Nephron (organoid): ENCODE data around the gene VEGFD.

Source experiments
- H3K27ac Mint-ChIP-seq, 3 experiments: 2 replicates each; pipeline ENCODE4 v1.8.0; 2020; ENCODE audit warnings: mixed read lengths in 3 of 3, mild to moderate bottlenecking in 2 of 3, moderate library complexity in 1 of 3
- H3K27me3 Mint-ChIP-seq: 2 replicates; pipeline ENCODE4 v1.8.0; 2021; ENCODE audit warnings: low read depth, mild to moderate bottlenecking, moderate library complexity, mixed read lengths
- H3K36me3 Mint-ChIP-seq: 2 replicates; pipeline ENCODE4 v1.8.0; 2020; ENCODE audit warnings: low read depth, mixed read lengths
- H3K4me1 Mint-ChIP-seq: 2 replicates; pipeline ENCODE4 v1.8.0; 2020; ENCODE audit warnings: mixed read lengths
- H3K4me3 Mint-ChIP-seq, 3 experiments: 2 replicates each; pipeline ENCODE4 v1.8.0; 2020; ENCODE audit warnings: mild to moderate bottlenecking in 3 of 3, mixed read lengths in 3 of 3, moderate library complexity in 2 of 3
- H3K9me3 Mint-ChIP-seq: 2 replicates; pipeline ENCODE4 v1.8.0; 2020; ENCODE audit warnings: mixed read lengths
- CTCF ChIP-seq, 3 experiments: fragments of 200-600 bp; sonication (generic); IDR thresholded peaks; one replicate each; pipeline ENCODE4 v1.5.0; 2021; ENCODE audit warnings: antibody characterized with exemption in 3 of 3; ENCODE audit not compliant: unreplicated experiment in 3 of 3

Gene VEGFD

GRCh38 chrX:15356444-15356843 is 27.8 kb downstream of the VEGFD start:
- H3K27me3 Mint-ChIP-seq, result no peaks in the 10 kb centered on the region
- no peak overlapping the region for H3K4me3 Mint-ChIP-seq
- no peaks in the 10 kb centered on the region for H3K9me3 Mint-ChIP-seq

GRCh38 chrX:15350329-15350996 is 33.8 kb downstream of the VEGFD start:
- Mint-ChIP-seq H3K9me3 (no peaks in the 10 kb centered on the region), H3K36me3 (peaks cover 3% of the 10 kb centered on the region), H3K27ac (peak overlapping the region in 1 of 3 experiments; percentile 23), H3K27me3 (no peaks in the 10 kb centered on the region), H3K4me3 (no peak overlapping the region), H3K4me1 (peaks cover 16% of the 10 kb centered on the region)
- no peak for TF ChIP-seq CTCF (IDR thresholded peaks at IDR 0.05; ENCODE audit: unreplicated experiment in 3 of 3)

More at GRCh38 chrX:15356444-15356843, 27.8 kb downstream of the VEGFD start:
- Mint-ChIP-seq H3K27ac (no peak overlapping the region), H3K4me1 (no peaks in the 10 kb centered on the region), H3K36me3 (peaks cover 8% of the 10 kb centered on the region)
- no peak for TF ChIP-seq CTCF (IDR thresholded peaks at IDR 0.05; ENCODE audit: unreplicated experiment in 3 of 3)

DNA sequence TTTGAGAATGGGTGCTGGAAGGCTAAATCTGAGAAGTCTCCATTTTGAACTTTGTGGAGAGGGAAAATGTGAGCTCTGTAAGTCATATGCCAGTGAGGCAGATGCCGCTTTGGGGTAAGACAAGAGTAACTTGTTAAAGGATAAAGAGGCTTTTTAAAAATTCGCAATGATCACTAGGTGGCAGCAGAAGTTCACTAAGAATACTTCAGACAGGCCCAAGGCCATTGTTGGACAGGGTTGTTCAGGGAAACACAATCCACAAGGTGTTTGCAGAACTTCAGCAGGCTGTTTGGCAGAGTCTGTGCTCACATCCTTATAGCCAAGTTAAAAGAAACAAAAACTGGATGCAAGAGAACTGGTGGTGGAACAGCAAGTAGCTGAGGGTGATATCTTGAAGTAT is 35.2 kb downstream of the VEGFD start:
- H3K9me3 Mint-ChIP-seq, result no peaks in the 10 kb centered on the region
- H3K4me3 Mint-ChIP-seq, result no peak overlapping the region
- no peaks in the 10 kb centered on the region for H3K36me3 Mint-ChIP-seq
- TF ChIP-seq CTCF (IDR thresholded peaks at IDR 0.05; ENCODE audit: unreplicated experiment in 3 of 3), result peak; percentile 69 to 70 (median 69)
- peaks cover 16% of the 10 kb centered on the region for H3K4me1 Mint-ChIP-seq
- no peak overlapping the region for H3K27ac Mint-ChIP-seq
- H3K27me3 Mint-ChIP-seq, result no peaks in the 10 kb centered on the region

DNA sequence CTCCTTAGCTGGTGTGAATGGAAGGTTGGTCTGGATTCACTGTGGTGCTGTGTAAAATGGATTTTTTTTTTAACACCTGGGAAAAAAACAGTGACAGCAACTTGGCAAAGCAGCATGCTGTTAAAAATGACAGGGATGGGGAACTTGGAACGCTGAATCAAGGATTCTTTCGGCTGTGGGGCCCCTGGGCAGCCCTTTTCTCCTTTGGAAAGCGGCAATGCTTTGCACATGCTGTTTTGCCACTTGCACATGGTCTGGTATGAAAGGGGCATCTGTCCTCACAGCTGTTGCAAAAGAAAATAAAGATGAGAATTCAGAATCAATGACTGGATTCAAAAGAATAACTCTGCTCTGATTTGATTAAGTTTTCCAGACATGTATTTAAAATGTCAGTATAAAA is 38.2 kb downstream of the VEGFD start:
- no peaks in the 10 kb centered on the region for H3K36me3 Mint-ChIP-seq
- no peaks in the 10 kb centered on the region for H3K9me3 Mint-ChIP-seq
- peaks cover 2% of the 10 kb centered on the region for H3K27me3 Mint-ChIP-seq
- H3K27ac Mint-ChIP-seq, result no peak overlapping the region
- peaks cover 16% of the 10 kb centered on the region for H3K4me1 Mint-ChIP-seq
- H3K4me3 Mint-ChIP-seq, result no peak overlapping the region
- TF ChIP-seq CTCF (IDR thresholded peaks at IDR 0.05; ENCODE audit: unreplicated experiment in 3 of 3), result no peak

DNA sequence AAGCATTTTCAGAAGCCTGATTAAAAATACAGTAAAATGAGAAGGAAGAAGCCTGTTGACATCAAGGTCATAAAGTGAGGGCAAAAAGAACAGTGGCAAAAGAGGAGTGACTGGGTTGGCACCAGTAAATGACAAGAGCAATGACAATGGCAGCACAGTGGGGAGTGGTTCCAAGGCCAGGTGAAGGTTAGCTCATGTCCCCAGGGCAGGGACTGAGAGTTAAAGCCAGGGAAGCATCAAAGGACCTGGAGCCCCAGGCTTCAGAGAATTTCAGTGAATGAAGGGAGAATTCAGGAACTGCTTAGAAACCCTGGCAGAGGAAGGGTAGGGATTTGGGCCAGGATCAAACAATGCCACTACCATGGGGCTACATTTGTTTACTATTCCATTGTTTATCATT is 40.1 kb downstream of the VEGFD start:
- H3K4me3 Mint-ChIP-seq, result no peak overlapping the region
- H3K4me1 Mint-ChIP-seq, result peaks cover 4% of the 10 kb centered on the region
- no peak for TF ChIP-seq CTCF (IDR thresholded peaks at IDR 0.05; ENCODE audit: unreplicated experiment in 3 of 3)
- H3K9me3 Mint-ChIP-seq, result no peaks in the 10 kb centered on the region
- H3K27me3 Mint-ChIP-seq, result peaks cover 11% of the 10 kb centered on the region
- H3K36me3 Mint-ChIP-seq, result no peaks in the 10 kb centered on the region
- H3K27ac Mint-ChIP-seq, result no peak overlapping the region

DNA sequence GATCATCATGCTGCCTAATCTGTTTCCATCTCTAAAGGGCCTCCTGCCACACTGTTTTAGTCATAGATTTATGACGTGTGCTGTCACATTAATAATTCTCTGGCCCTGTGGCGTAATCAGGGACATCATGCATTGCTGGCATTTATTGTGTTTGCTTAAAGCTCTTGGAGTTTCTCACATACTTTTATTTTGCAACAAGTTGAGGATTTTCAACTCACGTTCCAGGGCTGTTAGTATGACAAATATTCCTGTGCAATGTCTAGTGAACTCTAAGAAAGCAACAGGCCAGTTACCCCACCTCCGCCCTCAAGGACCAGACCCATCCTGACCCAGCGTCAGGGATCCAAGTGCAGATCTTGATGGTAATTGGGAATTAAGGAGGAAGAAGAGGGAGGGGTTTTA is 41.1 kb downstream of the VEGFD start:
- no peak for TF ChIP-seq CTCF (IDR thresholded peaks at IDR 0.05; ENCODE audit: unreplicated experiment in 3 of 3)
- peaks cover 11% of the 10 kb centered on the region for H3K27me3 Mint-ChIP-seq
- H3K27ac Mint-ChIP-seq, result no peak overlapping the region
- no peaks in the 10 kb centered on the region for H3K9me3 Mint-ChIP-seq
- H3K36me3 Mint-ChIP-seq, result no peaks in the 10 kb centered on the region
- no peaks in the 10 kb centered on the region for H3K4me1 Mint-ChIP-seq
- H3K4me3 Mint-ChIP-seq, result no peak overlapping the region
